HTERT RPE-1 (cell line): Measurements from ENCODE around the gene USP35.

Source experiments
- in situ Hi-C: fragments of 300-500 bp; cut with MboI; formaldehyde crosslinking; loops from 4 replicates; pipeline ENCODE4 v1.14.3; 2020; ENCODE audit warnings: low sequenced_read_pairs

Gene USP35

GRCh38 chr11:78262691-78263090 lies 74.0 kb downstream of the USP35 start:
- in situ Hi-C loops = no loop called here
